Immature natural killer cell (primary cell): Measurements from ENCODE around the gene ASPG. TPM values are rescaled to one million over a fixed set of nuclear protein-coding genes. Genes with fewer than 3 reads are reported as not detected.

Experiments
- DNase-seq, 3 donors: peaks; one replicate each; pipeline ENCODE4 v3.0.0; 2022; ENCODE audit warnings: mixed read lengths in 1 of 3
- H3K27ac Mint-ChIP-seq, 6 donors: one replicate each; pipeline ENCODE4 v1.8.0; 2020; ENCODE audit warnings: mixed read lengths in 6 of 6, mild to moderate bottlenecking in 5 of 6, inconsistent platforms in 4 of 6, moderate library complexity in 3 of 6
- H3K27me3 Mint-ChIP-seq, 3 donors: one replicate each; pipeline ENCODE4 v1.8.0; 2020 to 2021; ENCODE audit warnings: low read depth in 3 of 3, mild to moderate bottlenecking in 3 of 3, mixed read lengths in 3 of 3, moderate library complexity in 3 of 3, inconsistent platforms in 1 of 3
- H3K36me3 Mint-ChIP-seq, 3 donors: one replicate each; pipeline ENCODE4 v1.8.0; 2020; ENCODE audit warnings: mixed read lengths in 3 of 3, inconsistent platforms in 2 of 3, mild to moderate bottlenecking in 2 of 3
- H3K4me1 Mint-ChIP-seq, 2 donors: one replicate each; pipeline ENCODE4 v1.8.0; 2020; ENCODE audit warnings: inconsistent platforms in 2 of 2, mild to moderate bottlenecking in 2 of 2, mixed read lengths in 2 of 2, moderate library complexity in 1 of 2
- H3K4me3 Mint-ChIP-seq, 5 donors: one replicate each; pipeline ENCODE4 v1.8.0; 2020; ENCODE audit warnings: mild to moderate bottlenecking in 5 of 5, mixed read lengths in 5 of 5, inconsistent platforms in 3 of 5, moderate library complexity in 3 of 5
- H3K9me3 Mint-ChIP-seq, 6 donors: one replicate each; pipeline ENCODE4 v1.8.0; 2020; ENCODE audit warnings: mild to moderate bottlenecking in 6 of 6, mixed read lengths in 6 of 6, inconsistent platforms in 4 of 6, moderate library complexity in 3 of 6
- polyA plus RNA-seq, 3 donors: library from polyadenylated mRNA; unstranded; fragments of 300-500 nt; fragmentation: Illumina TruSeq; gene quantifications; one replicate each; pipeline ENCODE4 v1.2.3, GENCODE V29; 2021

Gene ASPG
- polyA plus RNA-seq, 3 donors from 2014 or later: not detected

GRCh38 chr14:104155513-104155912 is 70.0 kb downstream of the ASPG start:
- H3K27ac Mint-ChIP-seq: no peak overlapping the region
- DNase-seq: no peak
- peaks cover 0 to 4% (median 0%) of the 10 kb centered on the region in 3 donors for H3K27me3 Mint-ChIP-seq
- no peaks in the 10 kb centered on the region for H3K9me3 Mint-ChIP-seq
- H3K4me1 Mint-ChIP-seq: no peaks in the 10 kb centered on the region
- H3K36me3 Mint-ChIP-seq: no peaks in the 10 kb centered on the region
- no peak overlapping the region for H3K4me3 Mint-ChIP-seq

- H3K27ac Mint-ChIP-seq: no peak overlapping the region
- H3K4me1 Mint-ChIP-seq: no peaks in the 10 kb centered on the region
- peaks cover 0 to 2% (median 0%) of the 10 kb centered on the region in 3 donors for H3K27me3 Mint-ChIP-seq
- H3K9me3 Mint-ChIP-seq: no peaks in the 10 kb centered on the region
- H3K36me3 Mint-ChIP-seq: no peaks in the 10 kb centered on the region
- no peak for DNase-seq
- H3K4me3 Mint-ChIP-seq: no peak overlapping the region
These were observed 70.6 kb downstream of the ASPG start for GRCh38 chr14:104156142-104156541.

GRCh38 chr14:104157016-104157928 is 71.8 kb downstream of the ASPG start:
- peaks cover 0 to 2% (median 0%) of the 10 kb centered on the region in 3 donors for H3K27me3 Mint-ChIP-seq
- no peak overlapping the region for H3K27ac Mint-ChIP-seq
- H3K4me3 Mint-ChIP-seq: no peak overlapping the region
- no peak for DNase-seq
- no peaks in the 10 kb centered on the region for H3K4me1 Mint-ChIP-seq
- no peaks in the 10 kb centered on the region for H3K9me3 Mint-ChIP-seq
- no peaks in the 10 kb centered on the region for H3K36me3 Mint-ChIP-seq

- H3K4me1 Mint-ChIP-seq: no peaks in the 10 kb centered on the region
- H3K27ac Mint-ChIP-seq: no peak overlapping the region
- DNase-seq: no peak
- peaks cover 0 to 2% (median 0%) of the 10 kb centered on the region in 3 donors for H3K27me3 Mint-ChIP-seq
- no peaks in the 10 kb centered on the region for H3K9me3 Mint-ChIP-seq
- H3K4me3 Mint-ChIP-seq: no peak overlapping the region
- H3K36me3 Mint-ChIP-seq: no peaks in the 10 kb centered on the region
These were observed 73.6 kb downstream of the ASPG start for GRCh38 chr14:104158827-104159798.

- Mint-ChIP-seq H3K27ac (no peak overlapping the region), H3K4me1 (no peaks in the 10 kb centered on the region), H3K4me3 (no peak overlapping the region), H3K27me3 (peaks cover 0 to 2% (median 0%) of the 10 kb centered on the region in 3 donors), H3K9me3 (no peaks in the 10 kb centered on the region), H3K36me3 (no peaks in the 10 kb centered on the region)
- no peak for DNase-seq
These were observed 74.5 kb downstream of the ASPG start for GRCh38 chr14:104159990-104160389.

- Mint-ChIP-seq H3K36me3 (no peaks in the 10 kb centered on the region), H3K27ac (no peak overlapping the region), H3K4me1 (no peaks in the 10 kb centered on the region), H3K9me3 (no peaks in the 10 kb centered on the region), H3K27me3 (peaks cover 0 to 2% (median 0%) of the 10 kb centered on the region in 3 donors), H3K4me3 (no peak overlapping the region)
- no peak for DNase-seq
These were observed 76.3 kb downstream of the ASPG start for GRCh38 chr14:104161602-104162367.

- no peak overlapping the region for H3K4me3 Mint-ChIP-seq
- peaks cover 0 to 2% (median 0%) of the 10 kb centered on the region in 3 donors for H3K27me3 Mint-ChIP-seq
- no peaks in the 10 kb centered on the region for H3K4me1 Mint-ChIP-seq
- H3K36me3 Mint-ChIP-seq: no peaks in the 10 kb centered on the region
- no peak overlapping the region for H3K27ac Mint-ChIP-seq
- DNase-seq: no peak
- H3K9me3 Mint-ChIP-seq: no peaks in the 10 kb centered on the region
These were observed 77.0 kb downstream of the ASPG start for GRCh38 chr14:104162495-104162894.

- H3K27ac Mint-ChIP-seq: no peak overlapping the region
- H3K36me3 Mint-ChIP-seq: no peaks in the 10 kb centered on the region
- no peaks in the 10 kb centered on the region for H3K4me1 Mint-ChIP-seq
- H3K4me3 Mint-ChIP-seq: no peak overlapping the region
- peaks cover 0 to 2% (median 0%) of the 10 kb centered on the region in 3 donors for H3K27me3 Mint-ChIP-seq
- no peaks in the 10 kb centered on the region for H3K9me3 Mint-ChIP-seq
- DNase-seq: no peak
These were observed 78.0 kb downstream of the ASPG start for GRCh38 chr14:104163541-104163940.

GRCh38 chr14:104164041-104164440 is 78.5 kb downstream of the ASPG start:
- Mint-ChIP-seq H3K4me1 (no peaks in the 10 kb centered on the region), H3K4me3 (no peak overlapping the region), H3K9me3 (no peaks in the 10 kb centered on the region), H3K27me3 (peaks cover 0 to 2% (median 0%) of the 10 kb centered on the region in 3 donors), H3K36me3 (no peaks in the 10 kb centered on the region), H3K27ac (no peak overlapping the region)
- DNase-seq: no peak

- no peak overlapping the region for H3K27ac Mint-ChIP-seq
- H3K9me3 Mint-ChIP-seq: no peaks in the 10 kb centered on the region
- H3K4me1 Mint-ChIP-seq: no peaks in the 10 kb centered on the region
- H3K27me3 Mint-ChIP-seq: no peaks in the 10 kb centered on the region
- H3K36me3 Mint-ChIP-seq: no peaks in the 10 kb centered on the region
- no peak overlapping the region for H3K4me3 Mint-ChIP-seq
- no peak for DNase-seq
These were observed 79.0 kb downstream of the ASPG start for GRCh38 chr14:104164512-104164911.

Other genes with a start within 250 kb of the ASPG start
- gene PPP1R13B, start 238.1 kb upstream of the ASPG start, polyA plus RNA-seq: 1 to 10 TPM in 2 of 3 donors, under 1 TPM in 1; 0.85 to 6.7 (median 4.1) TPM
- gene TDRD9, start 157.2 kb upstream of the ASPG start, polyA plus RNA-seq: 1 to 10 TPM; 1.2 to 2.8 (median 1.2) TPM
- gene RD3L, start 143.2 kb upstream of the ASPG start, polyA plus RNA-seq: not detected
- not detected for gene KIF26A, start 52.9 kb downstream of the ASPG start, polyA plus RNA-seq